HG02885 (cell line): Measurements from ENCODE around the gene PGBD1.
A peak's percentile ranks its signal among the peaks of the same experiment; 100 is the strongest.

Source experiments
- ATAC-seq: cut with Tn5 transposase; IDR thresholded peaks from one replicate; pipeline ENCODE4 v1.9.1; 2021; ENCODE audit warnings: mild to moderate bottlenecking; ENCODE audit not compliant: unreplicated experiment, poor library complexity

PGBD1 gene

DNA sequence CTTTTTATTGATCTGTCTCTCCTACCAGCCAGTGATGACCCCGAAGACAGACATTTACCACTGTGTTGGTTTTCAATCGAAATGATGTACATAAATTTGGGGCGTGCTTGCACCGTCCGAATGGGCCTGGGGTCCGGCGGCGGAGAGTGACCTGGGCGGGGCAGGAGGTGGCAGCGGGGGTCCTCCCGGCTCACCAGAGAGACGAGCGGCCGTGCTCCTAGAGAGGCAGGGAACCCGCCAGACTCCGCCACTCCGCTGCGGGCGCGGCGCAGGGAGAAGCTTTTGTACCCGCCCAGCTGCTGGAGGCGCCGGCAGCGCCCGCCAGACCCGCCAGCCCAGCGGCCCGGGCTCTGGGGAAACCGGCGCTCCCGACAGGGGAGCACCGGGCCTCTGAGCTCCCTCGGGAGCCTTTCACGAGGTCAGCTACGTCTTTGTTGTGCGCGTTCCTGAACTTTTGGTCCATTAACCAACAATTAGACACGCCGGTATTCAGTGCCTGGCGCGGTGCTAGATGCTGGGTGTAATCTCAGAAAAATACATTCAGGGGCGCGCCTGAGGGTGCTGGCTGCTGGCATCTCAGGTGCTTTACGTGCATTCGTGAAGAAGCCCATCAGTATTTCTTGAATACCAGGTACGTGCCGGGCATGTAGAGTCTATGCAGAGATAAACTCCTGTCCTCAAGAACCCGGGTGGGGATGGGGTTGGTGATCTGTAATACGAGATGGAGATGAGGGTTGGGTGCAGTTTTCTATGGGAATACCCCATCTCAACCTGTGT is at the start of gene PGBD1:
PGBD1 (plus strand) TSS at position 285 of the 777 bp plus-strand sequence. CDS start 2,242 bp downstream, outside the sequence.
- ATAC-seq, result peak; percentile 85

DNA sequence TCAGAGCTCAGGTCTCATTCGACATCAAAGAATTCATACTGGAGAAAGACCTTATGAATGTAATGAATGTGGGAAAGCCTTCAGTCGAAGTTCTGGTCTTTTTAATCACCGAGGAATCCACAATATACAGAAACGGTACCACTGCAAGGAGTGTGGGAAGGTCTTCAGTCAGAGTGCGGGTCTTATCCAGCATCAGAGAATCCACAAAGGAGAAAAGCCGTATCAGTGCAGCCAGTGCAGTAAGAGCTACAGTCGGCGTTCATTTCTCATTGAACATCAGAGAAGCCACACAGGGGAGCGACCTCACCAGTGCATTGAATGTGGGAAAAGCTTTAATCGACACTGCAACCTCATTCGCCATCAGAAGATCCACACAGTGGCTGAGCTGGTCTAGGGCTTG is 48.6 kb upstream of the PGBD1 start:
- ATAC-seq, result no peak

- no peak for ATAC-seq
Measured at GRCh38 chr6:28235912-28236452, 45.4 kb upstream of the PGBD1 start.

GRCh38 chr6:28239636-28240035 is 41.7 kb upstream of the PGBD1 start:
- ATAC-seq, result no peak

GRCh38 chr6:28240471-28240870 is 40.9 kb upstream of the PGBD1 start:
- no peak for ATAC-seq

DNA sequence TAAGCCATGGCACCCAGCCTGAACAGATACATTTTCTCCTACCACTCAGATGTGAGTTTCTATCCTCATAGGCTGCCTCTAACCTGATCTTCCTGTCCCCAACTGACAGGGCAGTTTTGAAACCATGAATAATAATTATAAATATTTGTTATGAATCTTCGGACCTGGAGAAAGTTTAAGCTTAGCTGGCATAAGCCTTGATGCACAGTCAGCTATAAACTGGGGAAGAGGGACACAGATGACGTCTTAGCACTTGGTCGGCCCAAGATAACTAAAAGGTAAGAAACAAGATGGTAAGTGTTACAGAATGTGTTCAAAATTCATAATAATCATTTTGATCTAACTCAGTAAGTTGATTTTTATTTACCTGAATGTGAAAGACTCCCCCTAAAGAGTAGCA is 37.4 kb upstream of the PGBD1 start:
- ATAC-seq, result no peak

GRCh38 chr6:28245206-28245941 is 36.0 kb upstream of the PGBD1 start:
- no peak for ATAC-seq

GRCh38 chr6:28248916-28249315 is 32.5 kb upstream of the PGBD1 start:
- no peak for ATAC-seq

- ATAC-seq, result no peak
Measured at GRCh38 chr6:28250747-28251146, 30.6 kb upstream of the PGBD1 start.

- peak; percentile 53 for ATAC-seq
Measured at GRCh38 chr6:28251661-28252008, 29.7 kb upstream of the PGBD1 start.

DNA sequence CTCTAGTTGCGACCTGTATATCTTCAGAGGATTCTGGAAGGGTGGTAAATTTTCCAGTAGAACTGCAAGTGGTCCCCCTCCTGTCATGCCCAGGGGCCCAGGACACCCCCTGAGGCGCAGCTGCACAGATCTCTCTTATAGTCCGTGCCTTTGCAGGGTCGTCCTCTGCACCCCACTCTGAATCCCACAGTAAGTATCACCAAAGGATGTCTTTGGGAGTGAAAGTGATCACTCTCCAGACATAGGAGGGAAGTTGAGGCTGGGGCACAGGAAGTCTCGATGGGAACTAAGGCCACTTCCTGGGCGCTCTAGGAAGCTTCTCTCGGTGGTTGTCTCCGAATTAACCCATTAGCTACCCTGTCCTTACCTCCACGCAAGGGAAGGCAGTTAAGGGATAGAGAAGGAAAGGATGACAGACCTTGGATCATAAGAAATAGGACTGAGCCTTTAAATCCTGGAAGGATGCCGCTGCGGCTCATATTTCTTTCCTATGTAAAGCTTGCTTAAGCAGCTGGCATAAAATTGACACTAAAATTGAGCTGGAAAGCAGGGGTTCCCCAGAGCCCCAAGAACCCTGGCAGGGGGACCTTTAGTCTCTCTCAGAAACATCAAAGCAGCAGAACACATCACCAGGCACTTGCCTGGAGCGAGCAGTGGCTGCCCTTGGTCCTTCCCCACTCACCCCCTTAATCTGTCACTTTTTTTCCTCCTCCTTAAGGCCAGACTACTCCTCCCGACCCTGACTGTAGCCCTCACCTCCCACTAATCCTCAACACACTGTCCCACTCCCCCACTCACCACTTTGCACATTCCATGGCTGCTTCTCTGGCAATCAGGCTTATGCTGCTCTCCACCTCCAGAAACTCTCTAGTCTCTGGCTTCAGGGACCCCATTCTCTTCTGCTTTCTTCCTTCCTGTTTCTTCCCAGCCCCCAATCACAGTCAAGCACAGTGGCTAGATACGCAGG is 29.1 kb upstream of the PGBD1 start, which contains the start of gene ZKSCAN4:
ZKSCAN4 (minus strand) TSS at position 261 of the 967 bp plus-strand sequence. CDS start 289 bp downstream, outside the sequence.
- ATAC-seq, result peak; percentile 91

- no peak for ATAC-seq
Measured at GRCh38 chr6:28254121-28254519, 27.3 kb upstream of the PGBD1 start.

DNA sequence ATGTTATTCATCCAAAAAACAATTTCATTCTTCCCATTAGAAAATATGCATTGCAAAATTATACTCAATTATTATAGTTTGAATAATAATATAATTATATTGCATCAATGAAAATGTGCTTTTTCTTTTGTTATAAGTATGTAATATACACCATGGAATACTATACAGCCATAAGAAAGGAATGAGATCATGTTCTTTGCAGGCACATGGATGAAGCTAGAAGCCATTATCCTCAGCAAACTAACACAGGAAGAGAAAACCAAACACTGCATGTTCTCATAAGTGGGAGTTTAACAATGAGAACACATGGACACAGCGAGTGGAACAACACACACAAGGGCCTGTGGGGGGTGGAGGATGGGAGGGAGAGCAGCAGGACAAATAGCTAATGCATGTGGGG is 24.3 kb upstream of the PGBD1 start:
- no peak for ATAC-seq

- no peak for ATAC-seq
Measured at GRCh38 chr6:28258877-28259777, 22.2 kb upstream of the PGBD1 start, which contains the start of gene NKAPL. TSS of gene NKAPL (plus strand) at chr6:28259297. CDS start at chr6:28259372, 75 bp downstream.

GRCh38 chr6:28263922-28264321 is 17.4 kb upstream of the PGBD1 start:
- no peak for ATAC-seq

GRCh38 chr6:28264834-28265401 is 16.5 kb upstream of the PGBD1 start:
- ATAC-seq, result no peak

GRCh38 chr6:28266563-28266961 is 14.8 kb upstream of the PGBD1 start:
- ATAC-seq, result no peak

- ATAC-seq, result peak; percentile 96
Measured at GRCh38 chr6:28266962-28267694, 14.2 kb upstream of the PGBD1 start, which contains the start of gene ZSCAN26. TSS of gene ZSCAN26 (plus strand) at chr6:28267143. CDS start at chr6:28271920, 4,777 bp downstream.
